Neural cell (in vitro differentiated cells): ENCODE results near the gene ARHGEF2.

ENCODE experiments used
- EP300 ChIP-seq: fragments of 450-650 bp; conservative IDR thresholded peaks from 2 replicates; pipeline ENCODE4 v1.6.1; 2014; ENCODE audit warnings: antibody characterized with exemption, mild to moderate bottlenecking, moderate library complexity; ENCODE audit not compliant: poor library complexity, severe bottlenecking
- EZH2 ChIP-seq: fragments of 200-600, 300-800 bp; shearing (Covaris generic), sonication (generic); IDR thresholded peaks from 2 replicates; pipeline ENCODE4 v1.6.1; 2014; ENCODE audit warnings: antibody characterized with exemption, low read length, borderline replicate concordance, mild to moderate bottlenecking; ENCODE audit not compliant: insufficient read depth, poor library complexity, severe bottlenecking
- MXI1 ChIP-seq: fragments of 450-650 bp; conservative IDR thresholded peaks from 2 replicates; pipeline ENCODE4 v1.6.1; 2014; ENCODE audit warnings: antibody characterized with exemption, mild to moderate bottlenecking; ENCODE audit not compliant: poor library complexity, severe bottlenecking
- POLR2AphosphoS5 ChIP-seq: IDR thresholded peaks from 2 replicates; pipeline ENCODE4 v1.6.1; 2012
- RAD21 ChIP-seq: fragments of 450-650 bp; conservative IDR thresholded peaks from 2 replicates; pipeline ENCODE4 v1.6.1; 2014; ENCODE audit warnings: antibody characterized with exemption, mild to moderate bottlenecking, moderate library complexity
- SMC3 ChIP-seq: fragments of 450-650 bp; conservative IDR thresholded peaks from 2 replicates; pipeline ENCODE4 v1.6.1; 2014; ENCODE audit warnings: antibody characterized with exemption, mild to moderate bottlenecking, moderate library complexity; ENCODE audit not compliant: poor library complexity
- TAF1 ChIP-seq: IDR thresholded peaks from 2 replicates; pipeline ENCODE4 v1.6.1; 2012; ENCODE audit warnings: low read depth
- TF ChIP-seq, protein P1 (sequence below): fragments of 450-650 bp; IDR thresholded peaks from 2 replicates; pipeline ENCODE4 v1.5.1; 2014; ENCODE audit warnings: antibody characterized with exemption, mild to moderate bottlenecking, moderate library complexity; ENCODE audit not compliant: poor library complexity, severe bottlenecking

GRCh38 chr1:155909894-155910293, 68.5 kb downstream of the ARHGEF2 start:
- TF ChIP-seq POLR2AphosphoS5: no peak
- no peak for TF ChIP-seq TAF1
- TF ChIP-seq, protein P1, sequence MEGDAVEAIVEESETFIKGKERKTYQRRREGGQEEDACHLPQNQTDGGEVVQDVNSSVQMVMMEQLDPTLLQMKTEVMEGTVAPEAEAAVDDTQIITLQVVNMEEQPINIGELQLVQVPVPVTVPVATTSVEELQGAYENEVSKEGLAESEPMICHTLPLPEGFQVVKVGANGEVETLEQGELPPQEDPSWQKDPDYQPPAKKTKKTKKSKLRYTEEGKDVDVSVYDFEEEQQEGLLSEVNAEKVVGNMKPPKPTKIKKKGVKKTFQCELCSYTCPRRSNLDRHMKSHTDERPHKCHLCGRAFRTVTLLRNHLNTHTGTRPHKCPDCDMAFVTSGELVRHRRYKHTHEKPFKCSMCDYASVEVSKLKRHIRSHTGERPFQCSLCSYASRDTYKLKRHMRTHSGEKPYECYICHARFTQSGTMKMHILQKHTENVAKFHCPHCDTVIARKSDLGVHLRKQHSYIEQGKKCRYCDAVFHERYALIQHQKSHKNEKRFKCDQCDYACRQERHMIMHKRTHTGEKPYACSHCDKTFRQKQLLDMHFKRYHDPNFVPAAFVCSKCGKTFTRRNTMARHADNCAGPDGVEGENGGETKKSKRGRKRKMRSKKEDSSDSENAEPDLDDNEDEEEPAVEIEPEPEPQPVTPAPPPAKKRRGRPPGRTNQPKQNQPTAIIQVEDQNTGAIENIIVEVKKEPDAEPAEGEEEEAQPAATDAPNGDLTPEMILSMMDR: no peak
- no peak for TF ChIP-seq EZH2
- no peak for TF ChIP-seq SMC3
- no peak for TF ChIP-seq EP300
- no peak for TF ChIP-seq MXI1
- no peak for TF ChIP-seq RAD21
